NOMO-1 treated with DMSO at 0.1 percent for 48 hours (cell line): ENCODE results near the gene IWS1.
"Not testable (repeated sequence)": the region's sequence is repeated elsewhere in the genome, so short reads cannot be mapped to it uniquely, and the experiment has no call there.

Experiments
- DNase-seq: peaks from one replicate; lab custom pipeline; 2025; ENCODE audit not compliant: unreplicated experiment; lab: John Stamatoyannopoulos, UW

IWS1 gene

DNA sequence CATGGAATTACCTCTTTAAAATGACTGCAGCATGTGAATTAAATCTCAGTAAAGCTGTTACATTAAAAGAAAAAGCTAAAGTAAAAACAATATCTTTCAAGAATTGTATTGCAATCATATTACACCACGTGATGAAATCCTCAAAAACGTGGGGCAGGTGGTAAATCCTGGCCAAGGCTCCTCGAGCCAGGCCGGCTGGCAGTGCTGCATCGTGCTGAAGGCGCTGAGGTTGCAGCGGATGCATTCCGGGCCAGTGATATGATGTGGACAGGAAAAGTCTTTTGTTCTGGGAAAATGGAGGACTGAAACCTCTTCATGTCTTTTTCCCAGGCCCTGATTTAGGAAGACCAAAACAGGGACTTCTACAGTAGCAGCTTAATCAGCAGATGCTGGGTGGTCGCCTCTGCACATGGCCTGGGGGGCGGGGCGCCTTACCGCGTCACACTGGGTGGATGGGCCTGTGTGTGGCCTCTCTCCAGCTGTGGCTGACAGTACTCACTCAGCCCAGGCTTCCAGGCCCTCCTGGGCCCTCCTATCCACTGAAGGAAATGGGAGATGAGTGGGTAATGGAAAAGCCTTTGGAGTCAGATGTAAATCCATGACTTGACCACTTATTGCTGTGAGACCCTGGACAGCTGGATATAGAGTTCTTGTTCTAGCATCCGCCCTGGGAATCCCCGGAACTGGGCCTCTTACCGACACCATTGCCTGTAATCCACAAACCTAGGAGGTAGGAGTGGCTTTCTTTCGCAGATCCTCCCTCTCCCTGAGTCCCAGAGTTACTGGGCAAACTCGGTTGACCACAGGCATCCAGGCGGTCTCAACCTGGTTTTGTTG, 62.9 kb downstream of the IWS1 start:
- DNase-seq = no peak

DNA sequence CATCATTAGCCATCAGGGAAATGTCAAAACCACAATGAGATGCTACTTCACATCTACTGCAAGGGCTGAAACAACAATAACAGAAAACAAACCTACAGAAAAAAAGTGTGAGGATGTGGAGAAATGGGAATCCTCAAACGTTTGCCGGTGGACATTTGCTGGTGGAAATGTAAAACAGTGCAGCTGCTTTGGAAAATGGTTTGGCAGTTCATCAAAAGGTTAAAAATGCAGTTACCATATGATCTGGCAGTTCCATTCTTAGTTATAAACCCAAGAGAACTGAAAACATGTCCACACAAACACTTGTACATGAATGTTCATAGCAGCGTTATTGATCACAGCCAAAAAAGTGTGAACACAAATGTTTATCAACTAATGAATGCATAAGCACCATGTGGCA, 63.8 kb downstream of the IWS1 start:
- no peak for DNase-seq

DNA sequence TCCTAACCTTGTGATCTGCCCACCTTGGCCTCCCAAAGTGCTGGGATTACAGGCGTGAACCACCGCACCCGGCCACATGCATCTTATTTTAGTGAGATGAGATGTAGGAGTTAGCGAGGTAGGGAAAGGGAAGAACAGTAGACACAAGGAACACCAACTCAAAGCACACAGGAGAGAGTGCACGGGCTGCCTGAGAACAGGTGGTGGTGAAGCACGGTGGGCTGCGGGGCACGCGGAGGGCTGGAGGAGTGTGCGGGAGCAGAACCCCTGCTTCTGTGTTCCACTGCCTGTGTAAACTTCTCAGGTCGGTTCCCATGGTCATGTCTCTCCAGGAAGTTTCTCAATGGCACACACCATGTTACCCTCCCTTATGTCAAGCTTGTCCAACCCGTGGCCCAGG, 69.3 kb downstream of the IWS1 start:
- no peak for DNase-seq

DNA sequence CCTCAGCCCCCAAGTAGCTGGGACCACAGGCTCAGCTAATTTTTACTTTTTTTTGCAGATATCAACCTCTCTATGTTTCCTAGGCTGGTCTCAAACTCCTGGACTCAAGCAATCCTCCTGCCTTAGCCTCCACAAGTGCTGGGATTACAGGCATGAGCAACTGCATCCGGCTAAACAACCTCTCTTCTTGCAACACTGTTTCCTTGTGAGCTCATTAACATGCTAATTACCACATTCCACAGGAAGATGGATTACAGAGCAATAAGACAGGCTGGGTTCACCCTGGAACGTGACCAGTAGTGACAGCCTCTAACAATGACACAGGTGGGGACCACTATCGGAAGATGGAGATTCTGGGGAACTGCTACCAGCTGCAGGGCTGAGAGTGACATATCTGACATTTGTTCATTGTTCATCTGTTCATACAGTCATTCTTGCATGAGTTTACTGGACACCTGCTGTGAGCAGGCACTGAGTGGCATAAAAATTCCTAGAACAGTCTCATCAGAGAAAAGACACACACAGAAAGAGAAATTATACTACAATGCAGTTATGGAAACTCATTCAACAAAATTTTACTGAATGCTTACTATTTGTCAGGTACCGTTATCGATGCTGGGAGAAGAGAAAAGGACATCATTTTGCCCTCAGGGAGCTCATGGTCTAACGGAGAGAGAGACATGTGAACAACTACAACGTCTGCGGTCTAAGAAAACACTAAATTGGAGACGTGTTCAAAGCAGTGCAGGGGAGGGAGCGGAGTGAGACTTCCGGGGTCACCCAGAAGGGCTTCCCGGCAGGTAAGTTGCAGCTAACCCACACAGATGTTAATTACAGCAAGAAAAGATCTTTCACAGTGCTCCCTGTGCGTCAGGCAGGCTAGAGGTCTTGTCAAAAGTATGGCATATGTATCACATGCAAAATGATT, 70.5 kb downstream of the IWS1 start:
- no peak for DNase-seq

DNA sequence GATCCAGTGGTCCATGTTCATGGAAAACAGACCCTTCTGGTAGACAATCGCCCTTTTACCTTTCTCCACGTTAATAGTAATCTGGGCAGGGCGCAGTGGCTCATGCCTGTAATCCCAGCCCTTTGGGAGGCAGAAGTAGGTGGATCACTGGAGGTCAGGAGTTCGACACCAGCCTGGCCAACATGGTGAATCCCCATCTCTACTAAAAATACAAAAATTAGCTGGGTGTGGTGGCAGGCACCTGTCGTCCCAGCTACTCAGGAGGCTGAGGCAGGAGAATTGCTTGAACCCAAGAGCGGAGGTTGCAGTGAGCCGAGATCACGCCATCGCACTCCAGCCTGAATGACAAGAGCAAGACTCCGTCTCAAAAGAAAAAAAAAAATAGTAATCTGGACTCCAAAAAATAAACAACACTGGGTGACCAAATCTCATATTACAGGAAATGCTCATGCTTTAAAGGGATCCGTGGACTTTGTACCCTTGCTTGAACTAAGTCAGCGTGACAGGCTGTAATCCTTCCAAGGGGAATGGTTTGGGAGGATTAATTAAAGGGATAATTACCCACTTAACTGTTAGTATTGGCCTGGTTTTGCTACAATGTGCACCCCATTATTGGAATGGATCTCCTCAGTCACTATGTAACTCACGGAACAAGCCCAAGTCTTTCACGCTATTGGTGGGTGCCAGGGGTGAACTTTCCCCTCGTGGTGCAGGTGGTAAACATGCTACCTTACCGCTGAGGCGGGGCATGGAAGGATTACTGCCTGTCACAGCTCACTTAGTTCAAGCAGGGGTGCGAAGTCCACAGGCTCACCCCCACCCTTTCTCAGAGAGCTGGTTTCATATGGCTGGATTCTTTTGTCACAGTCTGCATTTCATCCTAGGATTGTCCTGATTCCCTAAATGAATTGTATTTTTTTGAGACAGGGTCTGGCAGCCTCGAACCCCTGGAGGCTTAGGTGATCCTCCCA, 71.4 kb downstream of the IWS1 start:
- no peak for DNase-seq

DNA sequence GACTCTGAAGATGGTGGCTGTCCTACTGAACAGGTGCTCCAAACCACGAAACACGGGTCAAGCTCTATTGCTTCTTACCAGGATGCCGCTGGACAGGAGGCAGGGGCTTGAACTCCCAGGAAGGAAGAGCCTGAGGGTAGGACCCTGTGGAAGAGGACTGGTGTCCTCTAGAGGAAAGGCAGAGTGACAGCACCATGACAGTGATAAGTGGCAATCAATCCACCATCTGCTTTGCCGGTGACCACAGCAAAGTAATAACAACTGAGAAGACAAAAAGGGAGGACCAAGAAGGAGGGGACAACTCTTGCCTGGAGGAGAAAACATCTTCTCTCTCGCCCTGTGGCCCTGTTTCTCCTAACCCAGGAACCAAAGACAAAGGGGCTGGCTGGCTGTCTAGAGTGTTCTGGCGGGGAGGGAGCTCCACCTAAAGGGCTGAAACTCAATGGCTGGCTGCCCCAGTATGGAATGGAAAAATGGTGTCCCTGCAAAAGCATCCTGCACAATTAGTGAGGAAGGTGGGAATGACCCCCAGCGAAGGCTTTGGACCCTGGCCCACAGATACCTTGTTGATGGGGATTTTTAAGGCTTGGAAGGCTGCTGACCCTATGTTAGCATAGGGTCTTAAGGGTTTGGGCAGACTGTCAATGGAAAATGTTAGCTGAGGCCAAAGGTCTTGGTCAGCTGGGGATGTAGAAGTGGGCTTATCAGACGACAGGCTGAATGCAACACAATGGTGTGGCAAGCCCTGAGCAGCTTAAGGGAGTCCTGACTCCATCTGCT, 72.7 kb downstream of the IWS1 start:
- DNase-seq = no peak

DNA sequence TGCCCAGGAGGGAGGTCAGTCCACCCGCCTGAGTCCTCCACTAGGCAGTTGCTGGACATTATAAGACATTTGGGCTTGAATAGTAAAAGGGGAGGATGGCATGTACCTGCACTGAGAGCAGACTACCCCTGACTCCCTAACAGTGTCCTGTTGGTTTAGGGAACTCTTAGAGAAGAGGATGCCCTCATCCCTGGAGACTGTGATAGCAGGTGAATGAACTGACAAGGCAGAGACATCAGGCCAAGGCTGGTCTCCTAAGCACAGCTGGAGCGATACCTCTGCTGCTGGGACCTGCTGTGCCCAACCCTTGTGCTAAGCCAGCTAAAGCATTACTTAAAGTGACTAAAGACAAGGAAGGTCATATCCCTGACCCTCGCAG, 73.3 kb downstream of the IWS1 start:
- DNase-seq = no peak

DNA sequence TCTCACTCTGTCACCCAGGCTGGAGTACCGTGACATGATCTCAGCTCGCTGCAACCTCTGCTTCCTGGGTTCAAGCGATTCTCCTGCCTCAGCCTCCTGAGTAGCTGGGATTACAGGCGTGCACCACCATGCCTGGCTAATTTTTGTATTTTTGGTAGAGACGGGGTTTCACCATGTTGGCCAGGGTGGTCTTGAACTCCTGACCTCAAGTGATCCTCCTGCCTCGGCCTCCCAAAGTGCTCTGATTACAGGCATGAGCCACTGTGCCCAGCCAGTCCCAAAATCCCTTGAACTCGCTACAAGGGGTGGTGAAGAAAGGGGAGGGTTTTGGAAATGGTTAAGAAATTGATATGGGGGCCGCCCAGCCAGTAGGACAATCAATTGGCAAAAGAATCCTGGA, 73.9 kb downstream of the IWS1 start:
- not testable (repeated sequence) for DNase-seq

DNA sequence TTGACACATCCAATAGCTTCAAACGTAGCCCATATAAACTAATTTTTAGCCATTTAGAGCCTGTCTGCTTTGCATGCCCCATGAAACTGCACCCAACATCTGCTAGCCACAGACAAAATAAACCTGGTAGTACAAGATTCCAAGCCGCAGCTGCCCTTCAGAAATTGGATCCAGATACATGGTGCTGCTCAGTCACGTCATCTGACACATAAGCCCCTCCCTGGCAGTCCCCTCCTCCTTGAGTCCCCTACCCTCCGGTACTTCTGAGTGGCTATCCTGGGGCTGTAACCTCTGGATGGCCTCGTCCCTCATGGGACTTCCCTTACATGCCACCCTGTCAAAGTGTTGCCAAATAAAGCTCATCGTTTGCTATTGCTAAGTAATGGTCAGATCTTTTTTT, 74.3 kb downstream of the IWS1 start:
- no peak for DNase-seq

DNA sequence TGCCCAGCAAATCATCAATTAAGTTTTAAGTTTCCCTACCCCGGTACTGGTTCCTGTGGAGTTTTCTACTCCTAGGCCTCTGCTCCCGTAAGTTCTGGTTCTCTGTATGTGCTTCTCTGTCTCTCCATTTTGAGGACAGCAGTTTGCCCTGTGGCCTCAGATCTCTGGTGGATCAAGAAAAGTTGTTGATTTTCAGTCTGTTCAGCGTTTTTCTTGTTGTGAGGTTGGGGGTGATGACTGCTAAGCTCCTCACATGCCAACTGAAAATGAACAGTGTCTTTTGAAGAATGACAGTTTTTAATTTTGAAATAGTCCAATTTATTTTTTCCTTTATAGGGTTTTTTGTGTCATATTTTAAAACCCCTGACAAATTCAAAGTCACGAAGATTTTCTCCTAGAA, 76.4 kb downstream of the IWS1 start:
- no peak for DNase-seq

DNA sequence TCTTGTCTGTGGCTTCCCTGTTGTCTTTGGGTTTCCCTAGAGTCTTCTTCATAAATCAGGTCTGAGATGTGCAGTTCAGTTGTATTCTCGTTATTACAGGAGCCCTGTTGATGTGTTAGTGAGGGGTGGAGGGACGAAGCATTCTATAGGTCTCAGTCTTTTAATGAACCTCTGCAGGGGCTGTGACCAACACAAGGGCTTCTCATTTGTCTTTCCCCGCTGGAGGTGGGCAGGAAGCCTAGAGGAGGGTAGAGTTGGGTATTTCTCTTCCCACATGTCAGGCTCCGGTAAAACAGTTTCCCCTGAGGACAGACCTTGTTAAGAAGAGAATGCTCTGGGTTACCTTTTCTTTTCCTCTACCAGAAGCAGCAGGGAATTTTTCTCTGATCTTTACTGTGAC, 76.9 kb downstream of the IWS1 start:
- DNase-seq = no peak

DNA sequence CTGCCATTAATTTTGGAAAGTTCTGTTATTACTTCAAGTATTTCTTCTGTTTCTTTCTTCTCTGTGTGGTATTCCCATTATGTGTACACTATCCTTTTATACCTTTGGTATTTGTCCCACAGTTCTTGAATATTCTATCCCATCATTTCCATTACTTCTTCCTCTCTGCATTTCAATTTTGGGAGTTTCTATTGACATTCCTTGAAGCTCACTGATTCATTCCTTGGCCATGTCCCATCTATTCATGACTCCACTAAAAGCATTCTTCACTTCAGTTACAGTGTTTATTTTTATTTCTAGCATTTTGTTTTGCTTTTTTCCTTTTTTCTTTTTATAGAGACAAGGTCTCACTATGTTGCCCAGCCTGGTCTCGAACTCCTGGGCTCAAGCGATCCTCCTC, 77.8 kb downstream of the IWS1 start:
- DNase-seq = no peak

DNA sequence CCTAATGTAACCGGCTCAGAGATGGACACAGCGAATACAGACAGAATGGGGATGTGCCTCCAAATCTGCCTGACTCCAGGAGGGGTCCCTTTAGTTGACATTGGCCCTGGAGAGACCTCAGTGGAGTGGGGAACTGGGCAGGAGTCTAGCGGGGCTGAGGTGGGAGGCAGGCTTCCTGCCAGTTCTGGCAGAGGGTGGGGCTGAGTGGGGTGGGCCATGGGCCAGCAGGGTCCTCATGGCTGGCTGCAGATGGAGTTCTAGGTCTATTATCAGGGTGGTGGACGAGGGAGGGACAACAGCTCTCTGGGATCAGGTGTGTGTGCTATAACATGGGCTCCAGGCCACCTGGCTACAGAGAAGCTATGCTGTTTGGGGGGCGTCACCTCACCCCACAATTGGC, 86.9 kb downstream of the IWS1 start:
- no peak for DNase-seq

DNA sequence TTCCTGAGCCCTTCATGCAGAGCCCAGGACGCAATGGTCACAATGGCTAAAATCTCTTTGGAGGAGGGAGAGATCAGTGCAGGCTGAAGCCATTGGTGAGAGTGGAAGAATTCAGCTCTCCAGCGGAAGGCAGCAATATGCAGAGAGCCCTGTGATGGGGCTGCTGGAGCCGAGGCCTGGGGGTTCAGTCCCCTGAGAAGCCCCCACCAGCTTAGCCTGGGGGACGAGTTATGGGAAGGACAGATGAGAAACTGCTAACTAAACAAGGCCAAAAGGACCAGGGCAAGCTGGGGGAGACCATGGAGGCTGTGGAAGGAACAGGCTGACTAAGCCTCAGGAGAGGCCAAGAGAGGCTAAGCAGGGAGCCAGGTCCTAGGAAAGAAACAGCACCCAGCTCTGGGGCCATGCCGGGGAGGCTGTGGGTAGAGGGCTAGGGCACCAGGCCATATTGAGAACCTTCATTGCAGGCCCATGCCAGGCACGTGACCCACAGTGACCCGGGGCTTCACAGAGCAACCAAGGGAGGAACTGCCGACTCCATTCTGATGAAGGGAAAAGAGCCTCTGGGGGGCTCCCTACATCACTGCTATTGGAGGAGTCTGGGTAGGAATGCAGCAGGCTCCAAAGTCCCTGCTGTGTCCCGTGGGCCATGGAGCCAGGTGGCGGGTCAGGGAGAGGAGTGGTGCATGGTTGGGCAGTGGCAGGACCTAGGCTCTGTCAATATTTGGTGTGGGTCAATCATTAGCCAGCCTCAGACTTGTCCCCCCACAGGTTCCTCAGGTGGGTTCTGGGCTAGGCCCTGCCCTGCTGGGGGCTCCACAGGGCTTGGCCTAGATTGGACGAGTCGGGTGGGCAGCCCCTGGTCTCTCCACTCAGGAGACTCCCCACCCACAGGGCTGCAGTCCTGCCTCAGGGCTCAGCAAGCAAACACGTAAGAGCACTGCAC, 88.2 kb downstream of the IWS1 start:
- DNase-seq = no peak

DNA sequence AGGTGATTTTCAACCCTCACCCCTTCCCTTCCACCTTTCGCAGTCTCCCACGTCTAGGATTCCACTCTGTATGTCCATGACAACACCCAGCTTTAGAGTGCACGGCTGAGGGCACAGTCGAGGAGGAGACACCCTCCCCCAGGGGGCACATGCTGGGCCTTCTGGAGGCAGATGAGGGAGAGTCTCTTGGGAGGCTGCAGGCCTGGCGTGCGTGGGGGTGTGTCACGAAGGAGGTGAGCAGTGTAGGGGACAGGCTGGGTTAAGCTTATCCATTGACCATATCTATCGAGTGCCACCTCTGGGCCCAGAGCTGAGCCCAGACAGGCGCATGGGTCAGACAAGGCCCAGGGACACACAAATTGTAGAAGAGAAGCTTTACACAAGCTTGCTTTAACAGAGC, 89.2 kb downstream of the IWS1 start:
- no peak for DNase-seq

DNA sequence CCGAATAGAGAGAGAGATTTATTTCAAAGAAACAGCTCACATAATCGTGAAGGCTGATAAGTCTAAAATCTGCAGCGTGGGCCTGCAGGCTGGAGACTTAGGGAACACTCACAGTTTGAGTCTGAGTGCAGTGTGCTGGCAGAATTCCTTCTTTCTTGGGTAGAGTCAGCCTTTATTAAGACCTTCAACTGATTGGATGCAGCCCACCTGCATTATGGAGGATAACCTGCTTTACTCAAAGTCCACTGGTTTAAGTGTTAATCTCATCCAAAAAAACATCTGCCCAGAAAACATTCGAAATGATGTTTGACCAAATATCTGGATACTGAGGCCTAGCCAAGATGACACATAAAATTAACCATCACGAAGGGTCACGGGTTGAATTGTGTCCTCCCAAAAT, 91.8 kb downstream of the IWS1 start:
- DNase-seq = no peak

DNA sequence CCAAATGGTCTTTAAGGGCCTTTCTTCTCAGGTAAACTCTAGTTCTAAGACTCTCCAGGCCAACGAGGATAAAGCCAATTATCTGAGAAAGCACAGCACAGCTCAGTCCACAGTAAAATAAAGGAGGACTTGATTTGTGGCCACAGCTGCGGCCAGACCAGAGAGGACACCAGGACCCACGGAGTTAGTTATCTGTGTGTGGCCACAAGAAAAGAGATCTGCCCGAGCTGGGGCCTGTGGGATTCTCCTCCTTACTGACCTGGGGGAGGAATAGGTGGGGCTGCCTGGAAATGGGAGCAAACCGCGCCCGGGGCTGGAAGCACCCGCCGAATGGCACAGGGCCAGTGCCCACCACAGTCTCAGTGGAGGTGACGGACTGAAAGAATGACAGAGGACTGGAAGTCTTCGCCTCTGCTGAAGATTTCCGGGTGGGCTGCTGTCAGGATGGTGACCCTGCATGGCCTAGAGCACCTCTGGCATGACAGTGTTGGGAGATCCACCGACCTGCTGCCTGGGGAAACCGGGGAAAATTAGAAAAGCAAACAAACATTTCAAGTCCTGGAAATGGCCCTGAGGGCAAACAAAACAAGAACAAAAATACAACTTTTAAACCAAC, 94.8 kb downstream of the IWS1 start:
- no peak for DNase-seq
